ENCODE results near the gene LPP. TPM values are rescaled to one million over a fixed set of nuclear protein-coding genes. Genes with fewer than 3 reads are reported as not detected.
"Not testable (repeated sequence)": the region's sequence is repeated elsewhere in the genome, so short reads cannot be mapped to it uniquely, and the experiment has no call there.

The LPP gene
- total RNA-seq, 2 donors from 2014 or later = 170 to 246 TPM

DNA sequence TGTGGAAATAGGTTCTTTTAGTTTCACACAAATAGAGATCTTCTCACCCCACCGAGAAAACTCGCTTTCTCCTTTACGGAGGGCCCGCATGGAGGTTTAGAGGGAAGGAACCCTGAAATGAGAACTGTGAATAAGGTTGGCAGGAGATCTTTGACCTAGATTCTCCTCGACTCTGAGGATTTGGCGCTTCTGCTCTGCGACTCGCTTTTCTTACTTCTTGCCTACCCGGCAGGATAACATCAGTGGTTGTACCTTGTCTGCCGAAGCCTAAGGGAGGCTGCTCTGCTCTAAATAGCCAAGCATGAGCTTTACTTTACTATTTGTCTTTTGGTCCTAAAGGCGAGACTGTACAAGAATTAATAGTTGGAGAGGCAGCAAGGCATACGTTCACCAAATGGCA, 544.5 kb downstream of the LPP start:
- Histone ChIP-seq H3K36me3 (no peaks in the 10 kb centered on the region), H3K27me3 (no peaks in the 10 kb centered on the region), H3K27ac (no peak overlapping the region), H3K4me1 (no peaks in the 10 kb centered on the region), H3K4me3 (no peak overlapping the region), H3K9ac (ENCODE audit: low read depth in 2 of 2, low read length in 2 of 2) (no peak overlapping the region), H3K9me3 (no peaks in the 10 kb centered on the region)
- TF ChIP-seq CTCF (IDR thresholded peaks at IDR 0.05) = no peak
- intact Hi-C loops (cut with DNase I) = no loop called here
- no peak for DNase-seq

- no peak for TF ChIP-seq CTCF (IDR thresholded peaks at IDR 0.05)
- intact Hi-C loops (cut with DNase I) = no loop called here
- no peaks in the 10 kb centered on the region for H3K4me1 ChIP-seq
- H3K9me3 ChIP-seq = no peaks in the 10 kb centered on the region
- no peak overlapping the region for H3K4me3 ChIP-seq
- no peaks in the 10 kb centered on the region for H3K36me3 ChIP-seq
- no peaks in the 10 kb centered on the region for H3K27me3 ChIP-seq
- H3K27ac ChIP-seq = no peak overlapping the region
- no peak for DNase-seq
- no peak overlapping the region for H3K9ac ChIP-seq (ENCODE audit: low read depth in 2 of 2, low read length in 2 of 2)
These were observed 546.5 kb downstream of the LPP start for GRCh38 chr3:188700501-188700900.

DNA sequence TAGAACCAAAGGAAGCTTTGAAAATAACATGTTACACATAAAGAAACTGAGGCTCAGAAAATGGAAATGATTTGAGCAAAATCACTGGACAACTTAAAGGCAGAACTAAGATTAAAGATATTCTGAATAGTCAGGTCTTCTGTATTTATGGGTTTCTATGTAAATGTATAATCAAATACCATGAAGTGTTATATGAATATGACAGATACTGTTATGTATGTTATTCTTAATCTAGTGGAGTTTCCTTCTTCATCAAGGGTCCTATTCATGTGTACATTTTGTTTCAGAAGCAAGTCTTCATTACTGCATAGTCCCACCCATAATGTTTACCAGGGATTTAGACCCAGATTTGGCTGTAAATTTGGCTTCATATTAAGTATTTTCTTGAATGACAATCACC, 547.0 kb downstream of the LPP start:
- Histone ChIP-seq H3K9me3 (no peaks in the 10 kb centered on the region), H3K27me3 (no peaks in the 10 kb centered on the region), H3K36me3 (no peaks in the 10 kb centered on the region), H3K27ac (no peak overlapping the region), H3K4me1 (no peaks in the 10 kb centered on the region), H3K4me3 (no peak overlapping the region), H3K9ac (ENCODE audit: low read depth in 2 of 2, low read length in 2 of 2) (no peak overlapping the region)
- no peak for DNase-seq
- intact Hi-C loops (cut with DNase I) = no loop called here
- no peak for TF ChIP-seq CTCF (IDR thresholded peaks at IDR 0.05)

GRCh38 chr3:188701485-188701969, 547.6 kb downstream of the LPP start:
- TF ChIP-seq CTCF (IDR thresholded peaks at IDR 0.05) = no peak

GRCh38 chr3:188702028-188702427, 548.1 kb downstream of the LPP start:
- H3K9ac ChIP-seq (ENCODE audit: low read depth in 2 of 2, low read length in 2 of 2); DNase-seq; H3K4me1 ChIP-seq; H3K9me3 ChIP-seq; H3K4me3 ChIP-seq; H3K27me3 ChIP-seq; H3K36me3 ChIP-seq; H3K27ac ChIP-seq; intact Hi-C loops (cut with DNase I): not testable (repeated sequence)

More at GRCh38 chr3:188701485-188701969, 547.6 kb downstream of the LPP start:
- no peak for DNase-seq
- intact Hi-C loops (cut with DNase I) = no loop called here
- no peak overlapping the region for H3K9ac ChIP-seq (ENCODE audit: low read depth in 2 of 2, low read length in 2 of 2)
- no peak overlapping the region for H3K4me3 ChIP-seq
- H3K4me1 ChIP-seq = no peaks in the 10 kb centered on the region
- H3K9me3 ChIP-seq = no peaks in the 10 kb centered on the region
- no peaks in the 10 kb centered on the region for H3K36me3 ChIP-seq
- H3K27ac ChIP-seq = no peak overlapping the region
- H3K27me3 ChIP-seq = no peaks in the 10 kb centered on the region

- no peak overlapping the region for H3K4me3 ChIP-seq
- H3K4me1 ChIP-seq = no peaks in the 10 kb centered on the region
- intact Hi-C loops (cut with DNase I) = no loop called here
- DNase-seq = no peak
- H3K27me3 ChIP-seq = no peaks in the 10 kb centered on the region
- H3K27ac ChIP-seq = no peak overlapping the region
- no peak overlapping the region for H3K9ac ChIP-seq (ENCODE audit: low read depth in 2 of 2, low read length in 2 of 2)
- TF ChIP-seq CTCF (IDR thresholded peaks at IDR 0.05) = no peak
- no peaks in the 10 kb centered on the region for H3K36me3 ChIP-seq
- no peaks in the 10 kb centered on the region for H3K9me3 ChIP-seq
These were observed 552.2 kb downstream of the LPP start for GRCh38 chr3:188706176-188706575.

Measured in colonic mucosa (tissue), 4 donors.